Posterior vena cava (tissue), 2 donors: ENCODE measurements around the gene TMEM89. TPM values are rescaled to one million over a fixed set of nuclear protein-coding genes. Genes with fewer than 3 reads are reported as not detected.

Source experiments
- microRNA-seq, 2 donors: library from miRNA; unstranded; fragments of <30 nt; microRNA quantifications; one replicate each; pipeline ENCODE4 v1.2.0, GENCODE V29; 2020 to 2021; ENCODE audit warnings: borderline microRNAs expressed in 2 of 2
- total RNA-seq, 2 donors: library from RNA; stranded (reverse); fragmentation: NEBNext Ultra II Directional; extraction: Animal tissue kit (Norgen Biotek cat#: 25700); gene quantifications; one replicate each; pipeline ENCODE4 v1.2.1, GENCODE V29; 2021
- donor health status: DM: yes; HTN: yes; CAD: no.
- donor health status: DM: yes; HTN: yes; CAD: no.

The TMEM89 gene
- total RNA-seq, 2 donors from 2014 or later = not detected

Small RNA genes within 50 kb of the gene (microRNA-seq; reads per million reads assigned to microRNA genes)
- gene MIR4793 = 0 to 0.32 reads per million in 2 donors
- 0 reads per million in 2 donors for gene MIR711

Other genes starting within 250 kb of the TMEM89 start
- not detected for gene FBXW12, start 249.6 kb downstream of the TMEM89 start, total RNA-seq
- 10 to 100 TPM; 76.4 to 76.7 TPM for gene PLXNB1, start 191.7 kb downstream of the TMEM89 start, total RNA-seq
- 10 to 100 TPM; 13.0 to 16.2 TPM for gene CCDC51, start 181.7 kb downstream of the TMEM89 start, total RNA-seq
- gene TMA7, start 181.5 kb downstream of the TMEM89 start, total RNA-seq = 100 to 1,000 TPM; 112 to 178 TPM
- gene ATRIP, start 175.0 kb downstream of the TMEM89 start, total RNA-seq = 1 to 10 TPM; 6.2 to 6.3 TPM
- 100 to 1,000 TPM; 142 to 147 TPM for gene SHISA5, start 117.6 kb downstream of the TMEM89 start, total RNA-seq
- gene PFKFB4, start 65.0 kb downstream of the TMEM89 start, total RNA-seq = 1 to 10 TPM; 2.0 to 4.5 TPM
- not detected for gene UCN2, start 58.0 kb downstream of the TMEM89 start, total RNA-seq
- 1 to 10 TPM; 4.2 to 5.3 TPM for gene COL7A1, start 26.4 kb downstream of the TMEM89 start, total RNA-seq
- gene UQCRC1, start 12.1 kb downstream of the TMEM89 start, total RNA-seq = 100 to 1,000 TPM; 134 to 135 TPM
- 10 to 100 TPM in 1 of 2 donors, 1 to 10 TPM in 1; 7.0 to 11.7 TPM for gene SLC26A6, start 13.7 kb upstream of the TMEM89 start, total RNA-seq
- under 1 TPM; 0.65 to 0.67 TPM for gene CELSR3, start 41.1 kb upstream of the TMEM89 start, total RNA-seq
- 10 to 100 TPM; 14.0 to 19.8 TPM for gene NCKIPSD, start 64.1 kb upstream of the TMEM89 start, total RNA-seq
- 10 to 100 TPM; 24.6 to 33.1 TPM for gene IP6K2, start 95.5 kb upstream of the TMEM89 start, total RNA-seq
- 10 to 100 TPM; 49.6 to 69.6 TPM for gene PRKAR2A, start 226.1 kb upstream of the TMEM89 start, total RNA-seq